ENCODE measurements around the gene SIX2.
"Not testable (repeated sequence)": the region's sequence is repeated elsewhere in the genome, so short reads cannot be mapped to it uniquely, and the experiment has no call there.

SIX2 gene

DNA sequence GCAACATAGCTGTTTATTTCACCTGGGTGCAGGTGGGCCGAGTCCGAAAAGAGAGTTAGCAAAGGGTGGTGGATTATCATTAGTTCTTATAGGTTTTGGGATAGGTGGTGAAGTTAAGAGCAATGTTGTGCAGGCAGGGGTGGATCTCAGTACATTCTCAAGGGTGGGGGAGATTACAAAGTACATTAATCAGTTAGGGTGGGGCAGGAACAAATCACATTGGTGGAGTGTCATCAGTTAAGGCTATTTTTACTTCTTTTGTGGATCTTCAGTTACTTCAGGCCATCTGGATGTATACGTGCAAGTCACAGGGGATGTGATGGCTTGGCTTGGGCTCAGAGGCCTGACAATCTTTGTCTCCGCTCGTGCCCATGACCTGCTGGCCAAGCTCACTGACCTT, 30.6 kb upstream of the SIX2 start:
- not testable (repeated sequence) for H3K27ac ChIP-seq (ENCODE audit: low read depth, low read length); H3K27me3 ChIP-seq (ENCODE audit: control insufficient read depth, insufficient read depth, low read length); H3K9ac ChIP-seq (ENCODE audit: low read length); H3K36me3 ChIP-seq (ENCODE audit: control insufficient read depth, insufficient read depth, low read length); H3K4me3 ChIP-seq (ENCODE audit: low read length); H3K4me1 ChIP-seq (ENCODE audit: control insufficient read depth, insufficient read depth, low read length)

DNA sequence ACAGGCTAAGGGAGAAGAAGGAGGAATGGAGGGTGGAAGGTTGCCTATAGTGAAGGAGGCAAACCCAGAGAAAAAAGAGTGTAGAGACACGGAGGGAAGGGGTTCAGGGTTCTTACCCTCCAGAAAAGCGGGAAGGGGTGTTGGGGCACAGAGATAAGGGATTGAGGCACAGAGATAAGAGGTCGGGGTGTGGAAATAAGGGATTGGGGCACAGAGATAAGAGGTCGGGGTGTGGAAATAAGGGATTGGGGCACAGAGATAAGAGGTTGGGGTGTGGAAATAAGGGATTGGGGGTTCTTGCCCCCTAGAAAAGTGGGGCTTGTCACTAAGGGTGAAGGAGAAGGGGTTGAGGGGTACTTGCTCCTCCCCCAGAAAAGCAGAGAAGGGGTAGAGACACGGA, 29.6 kb upstream of the SIX2 start:
- not testable (repeated sequence) for H3K4me1 ChIP-seq (ENCODE audit: control insufficient read depth, insufficient read depth, low read length); H3K4me3 ChIP-seq (ENCODE audit: low read length); H3K36me3 ChIP-seq (ENCODE audit: control insufficient read depth, insufficient read depth, low read length); H3K9ac ChIP-seq (ENCODE audit: low read length); H3K27me3 ChIP-seq (ENCODE audit: control insufficient read depth, insufficient read depth, low read length); H3K27ac ChIP-seq (ENCODE audit: low read depth, low read length)

DNA sequence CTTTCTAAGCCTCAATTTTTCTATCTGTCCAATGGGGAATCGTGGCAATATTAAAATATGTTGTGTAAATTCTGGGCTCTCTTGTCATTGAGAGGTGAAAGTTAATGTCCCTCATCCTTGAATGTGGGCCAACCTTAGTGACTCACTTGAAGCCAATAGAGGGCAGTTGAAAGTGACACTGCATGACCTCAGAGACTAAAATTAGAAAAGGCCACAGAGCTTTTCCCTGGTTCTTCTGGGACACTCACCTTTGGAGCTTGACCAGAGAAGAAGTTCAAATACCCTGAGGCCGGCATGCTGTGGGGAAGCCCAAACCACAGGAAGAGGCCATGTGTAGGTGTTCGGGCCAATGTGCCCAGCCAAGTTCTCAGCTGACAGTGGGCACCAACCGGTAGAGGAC, 24.1 kb upstream of the SIX2 start:
- Histone ChIP-seq H3K27ac (ENCODE audit: low read depth, low read length) (no peak overlapping the region), H3K36me3 (ENCODE audit: control insufficient read depth, insufficient read depth, low read length) (no peaks in the 10 kb centered on the region), H3K4me3 (ENCODE audit: low read length) (no peak overlapping the region), H3K27me3 (ENCODE audit: control insufficient read depth, insufficient read depth, low read length) (no peaks in the 10 kb centered on the region), H3K9ac (ENCODE audit: low read length) (no peak overlapping the region), H3K4me1 (ENCODE audit: control insufficient read depth, insufficient read depth, low read length) (no peaks in the 10 kb centered on the region)

- no peak overlapping the region for H3K4me3 ChIP-seq (ENCODE audit: low read length)
- no peak overlapping the region for H3K9ac ChIP-seq (ENCODE audit: low read length)
- no peak overlapping the region for H3K27ac ChIP-seq (ENCODE audit: low read depth, low read length)
- H3K36me3 ChIP-seq (ENCODE audit: control insufficient read depth, insufficient read depth, low read length) = no peaks in the 10 kb centered on the region
- no peaks in the 10 kb centered on the region for H3K27me3 ChIP-seq (ENCODE audit: control insufficient read depth, insufficient read depth, low read length)
- no peaks in the 10 kb centered on the region for H3K4me1 ChIP-seq (ENCODE audit: control insufficient read depth, insufficient read depth, low read length)
Observed at GRCh38 chr2:45031028-45031427, 21.8 kb upstream of the SIX2 start.

DNA sequence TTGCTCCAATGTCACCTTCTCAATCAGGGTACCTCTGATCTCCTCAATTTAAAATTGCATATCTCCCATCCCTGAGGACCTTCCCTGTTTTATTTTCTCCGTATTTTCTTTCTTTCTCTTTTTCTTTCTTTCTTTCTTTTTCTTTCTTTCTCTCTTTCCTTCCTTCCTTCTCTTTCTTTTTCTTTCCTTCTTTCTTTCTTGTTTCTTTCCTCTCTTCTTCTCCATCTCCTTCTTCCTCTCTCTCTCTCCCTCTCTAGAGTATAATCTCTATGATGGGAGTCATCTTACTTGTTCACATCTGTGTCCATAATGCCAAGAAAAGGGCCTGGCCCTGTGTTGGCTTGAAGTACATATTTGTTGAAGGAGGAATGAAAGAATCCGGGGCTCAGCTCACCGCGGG, 21.3 kb upstream of the SIX2 start:
- Histone ChIP-seq H3K27me3 (ENCODE audit: control insufficient read depth, insufficient read depth, low read length) (no peaks in the 10 kb centered on the region), H3K9ac (ENCODE audit: low read length) (no peak overlapping the region)

DNA sequence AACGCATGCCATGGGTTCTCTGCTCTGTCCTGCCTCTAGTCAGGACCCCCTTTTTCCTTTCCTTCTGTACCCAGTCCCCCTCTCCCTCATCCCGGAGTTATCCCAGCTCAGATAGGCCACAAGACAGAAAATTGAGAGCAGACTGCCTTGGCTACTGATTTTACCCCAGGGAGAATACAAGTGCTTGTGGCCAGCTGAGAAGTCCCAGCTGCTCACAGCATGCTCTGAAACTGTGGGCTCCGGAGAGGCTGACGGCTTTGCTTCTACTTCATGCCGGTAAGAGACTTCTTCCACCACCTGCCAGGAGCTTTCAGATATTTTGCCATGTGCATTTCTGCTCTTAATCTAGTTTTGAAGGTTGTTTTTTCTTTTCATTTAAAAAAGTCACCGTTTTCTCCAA, 20.0 kb upstream of the SIX2 start:
- Histone ChIP-seq H3K9ac (ENCODE audit: low read length) (no peak overlapping the region), H3K27me3 (ENCODE audit: control insufficient read depth, insufficient read depth, low read length) (no peaks in the 10 kb centered on the region)

More for the DNA sequence above, 21.3 kb upstream of the SIX2 start:
- Histone ChIP-seq H3K27ac (ENCODE audit: low read depth, low read length) (no peak overlapping the region), H3K4me3 (ENCODE audit: low read length) (no peak overlapping the region), H3K4me1 (ENCODE audit: control insufficient read depth, insufficient read depth, low read length) (no peaks in the 10 kb centered on the region), H3K36me3 (ENCODE audit: control insufficient read depth, insufficient read depth, low read length) (no peaks in the 10 kb centered on the region)

GRCh38 chr2:45028276-45028675, 19.0 kb upstream of the SIX2 start:
- Histone ChIP-seq H3K9ac (ENCODE audit: low read length) (no peak overlapping the region), H3K27ac (ENCODE audit: low read depth, low read length) (no peak overlapping the region), H3K27me3 (ENCODE audit: control insufficient read depth, insufficient read depth, low read length) (no peaks in the 10 kb centered on the region), H3K36me3 (ENCODE audit: control insufficient read depth, insufficient read depth, low read length) (no peaks in the 10 kb centered on the region), H3K4me1 (ENCODE audit: control insufficient read depth, insufficient read depth, low read length) (no peaks in the 10 kb centered on the region), H3K4me3 (ENCODE audit: low read length) (no peak overlapping the region)

More for the DNA sequence above, 20.0 kb upstream of the SIX2 start:
- Histone ChIP-seq H3K4me1 (ENCODE audit: control insufficient read depth, insufficient read depth, low read length) (no peaks in the 10 kb centered on the region), H3K27ac (ENCODE audit: low read depth, low read length) (no peak overlapping the region), H3K36me3 (ENCODE audit: control insufficient read depth, insufficient read depth, low read length) (no peaks in the 10 kb centered on the region), H3K4me3 (ENCODE audit: low read length) (no peak overlapping the region)

GRCh38 chr2:45026924-45027450, 17.7 kb upstream of the SIX2 start:
- Histone ChIP-seq H3K36me3 (ENCODE audit: control insufficient read depth, insufficient read depth, low read length) (no peaks in the 10 kb centered on the region), H3K9ac (ENCODE audit: low read length) (no peak overlapping the region), H3K4me1 (ENCODE audit: control insufficient read depth, insufficient read depth, low read length) (no peaks in the 10 kb centered on the region), H3K27ac (ENCODE audit: low read depth, low read length) (no peak overlapping the region), H3K4me3 (ENCODE audit: low read length) (no peak overlapping the region), H3K27me3 (ENCODE audit: control insufficient read depth, insufficient read depth, low read length) (no peaks in the 10 kb centered on the region)

- H3K4me3 ChIP-seq (ENCODE audit: low read length) = no peak overlapping the region
- no peaks in the 10 kb centered on the region for H3K27me3 ChIP-seq (ENCODE audit: control insufficient read depth, insufficient read depth, low read length)
- no peak overlapping the region for H3K27ac ChIP-seq (ENCODE audit: low read depth, low read length)
- H3K9ac ChIP-seq (ENCODE audit: low read length) = no peak overlapping the region
- H3K36me3 ChIP-seq (ENCODE audit: control insufficient read depth, insufficient read depth, low read length) = no peaks in the 10 kb centered on the region
- H3K4me1 ChIP-seq (ENCODE audit: control insufficient read depth, insufficient read depth, low read length) = no peaks in the 10 kb centered on the region
Observed at GRCh38 chr2:45024600-45025291, 15.5 kb upstream of the SIX2 start.

- Histone ChIP-seq H3K36me3 (ENCODE audit: control insufficient read depth, insufficient read depth, low read length) (no peaks in the 10 kb centered on the region), H3K4me3 (ENCODE audit: low read length) (no peak overlapping the region), H3K4me1 (ENCODE audit: control insufficient read depth, insufficient read depth, low read length) (no peaks in the 10 kb centered on the region), H3K27me3 (ENCODE audit: control insufficient read depth, insufficient read depth, low read length) (no peaks in the 10 kb centered on the region), H3K9ac (ENCODE audit: low read length) (no peak overlapping the region), H3K27ac (ENCODE audit: low read depth, low read length) (no peak overlapping the region)
Observed at GRCh38 chr2:45024097-45024496, 14.8 kb upstream of the SIX2 start.

GRCh38 chr2:45020439-45020838, 11.2 kb upstream of the SIX2 start:
- H3K4me1 ChIP-seq (ENCODE audit: control insufficient read depth, insufficient read depth, low read length) = no peaks in the 10 kb centered on the region
- H3K9ac ChIP-seq (ENCODE audit: low read length) = no peak overlapping the region
- H3K36me3 ChIP-seq (ENCODE audit: control insufficient read depth, insufficient read depth, low read length) = no peaks in the 10 kb centered on the region
- no peak overlapping the region for H3K4me3 ChIP-seq (ENCODE audit: low read length)
- H3K27ac ChIP-seq (ENCODE audit: low read depth, low read length) = no peak overlapping the region
- peaks cover 8% of the 10 kb centered on the region for H3K27me3 ChIP-seq (ENCODE audit: control insufficient read depth, insufficient read depth, low read length)

DNA sequence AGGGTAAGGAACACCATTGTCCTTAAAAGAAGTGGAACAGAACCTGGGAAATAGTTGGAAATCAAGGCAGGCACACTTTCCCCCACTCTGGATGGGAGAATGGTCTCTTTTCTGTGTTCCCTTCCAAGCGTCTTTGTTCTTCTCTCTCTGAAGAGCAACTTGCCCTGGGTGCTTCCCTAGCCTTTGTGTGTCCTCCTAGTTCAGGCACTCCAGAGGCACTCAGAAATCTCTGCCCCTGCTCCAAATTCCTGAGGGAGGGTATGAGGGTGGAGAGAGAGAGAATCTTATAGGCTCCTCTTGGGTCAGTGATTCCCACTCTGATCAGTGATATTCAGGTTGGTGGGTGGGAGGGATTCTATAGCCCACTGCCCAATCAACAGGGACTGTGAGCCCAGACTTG, 8.8 kb upstream of the SIX2 start:
- Histone ChIP-seq H3K9ac (ENCODE audit: low read length) (no peak overlapping the region), H3K4me1 (ENCODE audit: control insufficient read depth, insufficient read depth, low read length) (no peaks in the 10 kb centered on the region), H3K27me3 (ENCODE audit: control insufficient read depth, insufficient read depth, low read length) (peaks cover 22% of the 10 kb centered on the region)

GRCh38 chr2:45014831-45015230, 5.6 kb upstream of the SIX2 start:
- Histone ChIP-seq H3K27ac (ENCODE audit: low read depth, low read length) (no peak overlapping the region), H3K36me3 (ENCODE audit: control insufficient read depth, insufficient read depth, low read length) (no peaks in the 10 kb centered on the region), H3K27me3 (ENCODE audit: control insufficient read depth, insufficient read depth, low read length) (peaks cover 50% of the 10 kb centered on the region), H3K9ac (ENCODE audit: low read length) (no peak overlapping the region), H3K4me3 (ENCODE audit: low read length) (no peak overlapping the region), H3K4me1 (ENCODE audit: control insufficient read depth, insufficient read depth, low read length) (peaks cover 9% of the 10 kb centered on the region)

More for the DNA sequence above, 8.8 kb upstream of the SIX2 start:
- no peak overlapping the region for H3K27ac ChIP-seq (ENCODE audit: low read depth, low read length)
- no peak overlapping the region for H3K4me3 ChIP-seq (ENCODE audit: low read length)
- H3K36me3 ChIP-seq (ENCODE audit: control insufficient read depth, insufficient read depth, low read length) = no peaks in the 10 kb centered on the region
